GM18870 (cell line): ENCODE data around the gene PRR11.
"Not testable (repeated sequence)": the region's sequence is repeated elsewhere in the genome, so short reads cannot be mapped to it uniquely, and the experiment has no call there.

Experiments used
- ATAC-seq: cut with Tn5 transposase; IDR thresholded peaks from one replicate; pipeline ENCODE4 v1.9.1; 2021; ENCODE audit warnings: moderate library complexity; ENCODE audit not compliant: unreplicated experiment

The PRR11 gene

DNA sequence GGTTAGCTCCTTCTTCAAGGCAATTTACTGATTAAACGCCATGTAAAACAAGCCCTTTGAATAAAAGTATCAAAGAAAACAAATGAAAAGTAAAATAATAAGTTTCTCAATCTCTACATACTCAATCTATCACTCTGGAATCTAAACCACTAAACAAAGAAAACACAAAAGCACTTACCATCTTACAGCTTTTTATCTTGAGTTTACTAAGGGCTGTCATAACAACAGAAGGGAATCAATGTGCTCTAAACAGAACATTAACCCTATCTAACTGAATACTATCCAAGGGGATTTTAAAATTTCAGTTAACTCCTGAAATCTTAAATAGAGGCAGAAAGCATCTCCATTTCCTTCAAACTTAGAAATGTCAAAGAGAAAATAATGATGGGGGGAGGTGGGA is 4.0 kb upstream of the PRR11 start:
- ATAC-seq, result no peak

DNA sequence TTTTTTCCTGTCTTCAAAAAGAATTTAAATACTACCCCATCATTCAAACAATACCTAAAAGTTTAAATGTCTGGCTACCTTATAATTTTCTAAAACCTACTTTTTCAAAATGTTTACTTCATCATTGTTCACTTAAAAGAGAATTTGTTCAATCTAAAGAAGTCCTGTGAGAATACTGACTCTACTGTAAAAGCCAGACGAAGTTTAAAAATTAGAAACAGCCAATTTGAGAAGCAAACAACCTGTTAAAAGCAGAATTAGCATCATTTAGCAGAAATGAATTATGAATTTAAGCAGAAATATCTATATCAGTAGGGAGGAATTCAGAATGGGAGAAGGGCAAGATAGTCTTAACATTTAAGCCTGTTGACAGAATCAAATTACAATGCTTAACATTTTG is 2.6 kb upstream of the PRR11 start:
- no peak for ATAC-seq

DNA sequence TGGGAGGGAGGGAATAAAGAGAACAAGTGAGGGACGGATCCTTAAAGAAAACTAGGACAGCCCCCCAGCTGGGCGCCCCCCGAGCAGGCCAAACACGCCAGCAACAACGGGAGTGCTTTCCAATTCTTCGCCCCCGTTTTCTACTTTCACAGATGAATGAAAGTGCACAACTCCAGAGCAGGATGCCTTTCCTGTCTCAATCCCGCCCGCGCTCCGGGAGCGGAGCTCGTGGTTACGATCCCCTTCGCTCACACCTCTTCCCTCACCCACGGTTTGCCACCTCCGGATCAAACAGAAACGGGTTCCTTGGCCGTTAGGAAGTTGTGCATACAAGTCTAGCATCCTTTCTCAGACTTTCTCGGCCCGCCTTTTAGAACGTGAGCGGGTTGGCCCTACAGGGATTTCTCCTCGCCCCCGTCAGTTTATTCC is 1.2 kb upstream of the PRR11 start:
- ATAC-seq, result no peak

DNA sequence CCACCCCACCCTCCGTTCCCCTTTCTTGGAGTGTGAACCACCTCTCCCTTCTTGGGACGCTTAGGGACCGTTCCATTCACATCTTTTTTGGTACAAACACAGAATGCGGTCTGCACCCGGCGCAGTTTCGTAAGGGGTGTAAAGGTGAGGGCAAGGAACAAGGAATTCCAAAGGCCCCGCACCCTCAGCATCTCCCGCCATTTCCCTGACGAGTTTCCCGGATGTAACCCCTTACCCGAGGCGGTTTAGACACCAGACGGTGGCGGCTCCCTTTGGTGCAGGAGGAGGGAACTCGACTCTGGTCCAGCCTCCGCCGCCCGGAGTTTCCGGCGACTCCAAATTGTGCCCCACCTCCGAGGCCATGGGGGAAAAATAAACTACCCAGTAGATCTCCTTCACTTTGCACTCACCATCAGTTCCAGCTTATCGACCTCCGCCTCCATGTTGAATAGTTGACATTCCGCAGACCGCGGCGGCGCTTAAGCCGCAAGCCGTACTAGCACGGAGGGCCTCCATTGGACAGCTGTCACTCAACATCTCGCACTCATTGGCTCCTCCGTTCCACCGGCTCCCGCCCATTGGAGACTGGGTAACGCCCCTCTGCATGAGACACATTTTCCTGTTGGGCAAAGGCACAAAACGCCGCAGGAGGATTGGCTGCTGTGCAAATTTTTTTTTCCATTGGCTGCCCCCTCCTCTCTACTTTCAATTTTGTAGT is 666 bp upstream of the PRR11 start, which contains the start of gene SKA2:
Gene SKA2, minus strand, starts transcription at position 466 of the 718 bp plus-strand sequence. Its CDS starts 23 bp downstream, at position 443.
- peak; percentile 80 for ATAC-seq

DNA sequence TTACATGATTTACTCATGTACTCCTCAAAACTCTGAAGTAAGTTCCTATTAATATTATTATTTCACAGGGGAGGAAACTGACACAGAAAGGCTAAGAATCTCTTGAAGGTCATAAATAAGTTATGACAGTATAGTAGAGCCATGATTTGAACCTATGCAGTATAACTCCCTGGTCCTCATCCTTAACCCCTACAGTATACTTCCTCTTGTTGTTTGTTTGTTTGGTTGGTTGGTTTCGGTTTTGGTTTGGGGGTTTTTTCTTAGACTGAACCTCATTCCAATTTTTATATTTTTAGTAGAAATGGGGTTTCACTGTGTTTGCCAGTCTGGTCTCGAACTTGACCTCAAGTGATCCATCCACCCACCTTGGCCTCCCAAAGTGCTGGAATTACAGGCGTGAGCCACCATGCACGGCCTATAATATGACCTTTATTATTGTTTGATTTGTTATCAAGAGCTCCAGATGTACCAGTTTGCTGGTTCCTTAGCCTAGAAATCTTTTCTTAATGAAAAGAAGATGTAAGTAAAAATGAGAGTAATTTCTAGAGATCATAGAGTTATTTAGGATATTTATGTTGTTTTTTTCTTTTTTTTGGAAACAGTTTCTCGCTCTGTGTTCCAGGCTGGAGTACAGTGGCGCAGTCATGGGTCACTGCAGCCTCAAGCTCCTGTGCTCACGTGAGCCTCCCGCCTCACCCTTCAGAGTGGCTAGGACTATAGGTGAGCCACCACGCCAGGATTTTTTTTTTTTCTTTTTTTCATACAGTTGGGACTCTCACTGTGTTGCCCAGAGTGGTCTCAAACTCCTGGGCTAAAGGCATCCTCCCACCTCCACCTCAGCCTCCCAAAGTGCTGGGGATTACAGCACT is 4.8 kb downstream of the PRR11 start:
- ATAC-seq, result no peak

DNA sequence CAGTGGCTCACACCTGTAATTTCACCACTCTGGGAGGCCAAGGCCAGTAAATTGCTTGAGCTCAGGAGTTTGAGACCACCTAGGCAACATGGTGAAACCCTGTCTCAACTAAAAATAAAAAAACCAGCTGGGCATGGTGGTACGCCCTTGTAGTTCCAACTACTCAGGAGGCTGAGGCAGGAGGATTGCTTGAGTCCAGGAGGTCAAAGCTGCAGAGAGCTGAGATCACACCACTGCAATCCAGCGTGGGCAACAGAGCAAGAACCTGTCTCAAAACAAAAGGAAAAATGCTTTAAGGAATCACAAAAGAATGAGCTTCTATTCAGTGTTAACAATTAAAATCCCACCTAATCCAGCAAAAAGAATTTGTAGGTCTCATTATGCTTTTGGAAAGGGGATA is 5.9 kb downstream of the PRR11 start:
- ATAC-seq, result no peak

DNA sequence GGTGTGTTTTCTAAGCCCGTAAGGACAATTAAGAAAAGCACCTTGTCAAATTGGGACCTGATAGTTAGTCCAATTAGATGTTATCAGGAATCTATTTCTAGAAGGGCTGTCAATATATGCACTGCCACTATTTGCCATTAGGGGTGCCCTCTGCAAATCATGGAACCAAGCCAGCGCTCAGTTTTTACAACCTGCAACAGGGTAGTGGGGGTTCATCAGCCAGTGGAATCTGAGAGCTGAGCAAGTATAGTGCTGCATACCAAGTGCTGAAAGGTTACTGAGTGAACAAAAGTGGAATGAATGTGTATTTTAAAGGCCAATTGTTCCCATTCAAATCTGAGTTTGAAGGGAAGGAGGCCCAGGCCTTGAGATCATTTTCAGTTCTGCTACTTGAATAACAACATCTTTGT is 10.4 kb downstream of the PRR11 start:
- no peak for ATAC-seq

DNA sequence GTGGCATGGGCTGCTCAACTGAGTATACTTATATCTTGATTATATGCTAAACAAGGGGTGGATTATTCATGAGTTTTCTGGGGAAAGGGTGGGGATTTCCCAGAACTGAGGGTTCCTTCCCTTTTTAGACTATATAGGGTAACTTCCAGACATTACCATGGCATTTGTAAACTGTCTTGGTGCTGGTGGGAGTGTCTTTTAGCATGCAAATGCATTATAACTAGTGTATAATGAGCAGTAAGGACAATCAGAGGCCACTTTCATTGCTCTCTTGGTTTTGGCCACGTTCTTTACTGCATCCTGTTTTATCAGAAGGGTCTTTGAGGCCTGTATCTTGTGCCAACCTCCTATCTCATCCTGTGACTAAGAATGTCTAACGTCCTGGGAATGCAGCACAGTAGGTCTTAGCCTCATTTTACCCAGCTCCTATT is 12.0 kb downstream of the PRR11 start:
- ATAC-seq, result no peak

DNA sequence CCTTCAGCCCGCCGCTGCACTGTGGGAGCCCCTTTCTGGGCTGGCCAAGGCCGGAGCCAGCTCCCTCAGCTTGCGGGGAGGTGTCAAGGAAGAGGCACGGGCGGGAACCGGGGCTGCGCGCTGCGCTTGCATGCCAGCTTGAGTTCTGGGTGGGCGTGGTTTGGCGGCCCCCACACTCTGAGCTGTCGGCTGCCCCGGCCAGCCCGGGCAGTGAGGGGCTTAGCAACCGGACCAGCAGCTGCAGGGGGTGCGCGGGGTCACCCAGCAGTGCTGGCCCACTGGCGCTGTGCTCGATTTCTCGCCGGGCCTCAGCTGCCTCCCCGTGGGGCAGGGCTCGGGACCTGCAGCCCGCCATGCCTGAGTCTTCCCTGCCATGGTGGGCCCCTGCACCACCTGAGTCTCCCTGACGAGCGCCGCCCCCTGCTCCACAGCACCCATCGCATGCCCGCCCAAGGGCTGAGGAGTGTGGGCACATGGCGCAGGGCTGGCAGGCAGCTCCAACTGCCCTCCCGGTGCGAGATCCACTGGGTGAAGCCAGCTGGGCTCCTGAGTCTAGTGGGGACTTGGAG is 17.0 kb downstream of the PRR11 start:
- no peak for ATAC-seq

DNA sequence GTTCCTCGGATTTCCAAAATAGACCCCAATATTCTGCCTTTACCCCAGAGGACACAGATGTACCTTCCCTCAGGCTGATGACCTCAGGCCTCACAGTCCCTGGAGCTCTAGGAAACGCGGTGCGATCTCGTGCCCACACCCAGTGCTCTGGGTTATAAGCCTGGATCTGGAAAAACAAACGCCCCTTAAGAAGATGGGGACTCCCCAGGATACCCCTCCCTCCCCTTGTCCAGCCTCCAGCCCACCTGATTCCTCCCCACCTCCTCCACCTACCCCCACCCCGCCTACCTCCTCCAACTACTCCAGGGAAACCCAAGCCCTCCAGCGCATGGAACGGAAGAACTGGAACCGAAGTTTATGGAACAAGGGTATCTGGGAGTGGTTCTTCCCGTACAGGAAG is 19.1 kb downstream of the PRR11 start:
- ATAC-seq, result no peak

DNA sequence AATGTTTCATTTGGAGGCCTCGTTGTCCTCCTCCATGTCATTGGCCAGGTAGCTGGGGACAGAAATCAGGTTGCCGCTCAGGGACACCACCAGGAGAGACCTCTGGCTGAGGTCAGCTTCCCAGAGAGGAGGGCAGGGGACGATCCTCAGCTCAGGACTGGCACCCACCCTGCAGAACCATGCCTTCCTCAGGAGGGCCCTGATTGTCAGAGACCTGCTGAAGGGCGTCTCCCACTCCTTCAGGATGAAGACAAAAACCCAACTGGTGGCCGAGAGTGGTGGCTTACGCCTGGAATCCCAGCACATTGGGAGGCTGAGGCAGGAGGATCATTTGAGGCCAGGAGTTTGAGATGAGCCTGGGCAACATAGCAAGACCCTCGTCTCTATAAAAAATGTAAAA is 19.5 kb downstream of the PRR11 start:
- no peak for ATAC-seq

DNA sequence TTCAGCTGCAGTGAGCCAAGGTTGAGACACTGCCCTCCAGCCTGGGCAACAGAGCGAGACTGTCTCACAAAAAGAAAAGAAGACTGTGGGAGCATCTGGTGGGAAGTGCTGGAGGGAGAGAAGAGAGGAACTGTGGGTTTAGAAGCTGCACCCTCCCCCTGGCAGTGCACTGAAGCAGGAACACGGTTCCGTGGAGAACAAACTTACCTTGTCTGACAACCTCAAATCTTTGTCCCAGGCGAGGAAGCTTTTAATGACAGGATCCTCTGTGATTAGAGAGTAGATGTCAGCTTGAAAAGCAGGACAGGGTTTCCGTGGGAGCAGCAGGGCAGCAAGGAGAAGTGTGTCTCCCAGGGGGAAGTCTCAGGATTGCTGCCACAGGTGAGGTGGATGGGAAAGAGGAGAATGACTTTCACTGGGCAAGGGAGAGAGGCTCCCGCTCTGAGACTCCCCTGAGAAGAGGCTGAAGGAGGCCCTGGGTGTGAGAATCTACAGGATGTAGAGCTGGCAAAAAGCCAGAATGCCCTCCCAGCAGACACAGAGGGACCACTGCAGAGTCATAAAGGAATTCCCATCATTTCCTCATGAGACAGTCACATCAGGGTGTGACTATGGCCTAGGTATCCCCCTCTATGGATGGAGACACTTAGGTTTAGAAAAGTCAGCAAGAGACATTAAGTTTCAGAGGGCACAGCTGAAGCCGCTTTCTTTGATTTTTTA is 22.9 kb downstream of the PRR11 start:
- no peak for ATAC-seq

DNA sequence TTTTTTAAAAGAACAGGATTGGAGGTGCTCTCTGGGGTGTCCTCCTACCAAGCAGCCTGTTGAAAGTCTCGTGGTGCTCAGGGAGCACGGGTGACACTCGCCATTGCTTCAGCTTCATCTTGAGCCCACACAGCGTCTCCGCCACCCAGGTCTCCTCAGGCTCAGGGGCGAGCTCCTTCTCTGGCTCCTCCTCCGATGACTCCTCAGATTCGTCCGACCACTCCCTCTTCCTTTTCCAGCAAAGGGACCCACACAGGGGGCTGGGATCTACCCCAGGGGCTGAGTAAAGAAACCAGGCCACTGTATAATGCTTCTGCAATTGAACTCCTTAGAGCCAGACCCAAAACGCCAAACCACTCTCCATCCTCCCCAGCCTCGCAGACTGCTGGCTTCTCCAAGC is 24.1 kb downstream of the PRR11 start:
- ATAC-seq, result not testable (repeated sequence)

DNA sequence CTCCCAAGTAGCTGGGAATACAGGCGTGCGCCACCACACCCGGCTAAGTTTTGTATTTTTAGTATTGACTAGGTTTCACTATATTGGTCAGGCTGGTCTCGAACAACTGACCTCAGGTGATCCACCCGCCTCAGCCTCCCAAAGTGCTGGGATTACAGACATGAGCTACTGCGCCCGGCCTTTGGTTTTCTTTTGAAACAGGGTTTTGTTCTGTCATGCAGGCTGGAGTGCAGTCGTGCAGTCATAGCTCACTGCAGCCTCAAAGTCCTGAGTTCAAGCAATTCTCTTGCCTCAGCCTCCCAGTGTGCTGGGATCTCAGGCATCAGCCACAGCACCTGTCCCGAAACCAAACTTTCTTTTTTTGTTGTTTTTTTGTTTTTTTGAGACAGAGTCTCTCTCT is 25.1 kb downstream of the PRR11 start:
- no peak for ATAC-seq

DNA sequence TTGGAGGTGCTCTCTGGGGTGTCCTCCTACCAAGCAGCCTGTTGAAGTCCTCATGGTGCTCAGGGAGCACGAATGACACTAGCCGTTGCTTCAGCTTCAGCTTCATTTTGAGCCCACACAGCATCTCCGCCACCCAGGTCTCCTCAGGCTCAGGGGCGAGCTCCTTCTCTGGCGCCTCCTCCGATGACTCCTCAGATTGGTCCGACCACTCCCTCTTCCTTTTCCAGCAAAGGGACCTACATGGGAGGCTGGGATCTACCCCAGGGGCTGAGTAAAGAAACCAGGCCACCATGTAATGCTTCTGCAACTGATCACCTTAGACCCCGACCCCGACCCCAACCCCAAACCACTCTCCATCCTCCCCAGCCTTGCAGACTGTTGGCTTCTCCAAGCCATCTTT is 25.9 kb downstream of the PRR11 start:
- ATAC-seq, result no peak

DNA sequence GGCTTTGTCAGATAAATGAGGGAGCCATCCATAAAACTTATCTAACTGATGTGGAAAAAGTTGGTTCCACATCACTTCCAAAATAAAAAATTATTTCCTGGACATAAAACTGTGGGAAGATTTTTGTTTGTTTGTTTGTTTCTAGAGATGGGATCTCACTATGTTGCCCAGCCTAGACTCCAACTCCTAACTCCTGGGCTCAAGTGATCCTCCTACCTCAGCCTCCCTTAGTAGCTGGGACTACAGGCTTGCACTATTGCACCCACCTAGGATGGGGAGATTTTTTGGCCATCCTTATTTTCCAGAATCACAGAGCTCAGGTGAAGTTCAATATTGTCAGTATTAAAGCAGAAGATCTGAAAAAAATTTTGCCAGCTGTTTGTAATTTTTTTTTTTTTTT is 30.5 kb downstream of the PRR11 start:
- ATAC-seq, result no peak

DNA sequence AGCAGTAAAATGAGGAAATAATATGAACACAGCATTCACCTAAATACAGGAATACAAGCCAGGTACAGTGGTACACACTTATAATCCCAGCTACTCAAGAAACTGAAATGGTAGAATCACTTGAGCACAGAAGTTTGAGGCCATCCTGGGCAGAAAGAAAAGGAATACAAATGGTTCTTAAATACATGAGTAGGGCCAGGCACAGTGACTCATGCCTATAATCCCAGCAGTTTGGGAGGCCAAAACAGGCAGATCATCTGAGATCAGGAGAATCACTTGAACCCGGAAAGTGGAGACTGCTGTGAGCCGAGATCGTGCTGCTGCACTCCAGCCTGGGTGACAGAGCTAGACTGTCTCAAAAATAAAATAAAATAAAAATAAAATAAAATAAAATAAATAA is 31.3 kb downstream of the PRR11 start:
- ATAC-seq, result no peak

DNA sequence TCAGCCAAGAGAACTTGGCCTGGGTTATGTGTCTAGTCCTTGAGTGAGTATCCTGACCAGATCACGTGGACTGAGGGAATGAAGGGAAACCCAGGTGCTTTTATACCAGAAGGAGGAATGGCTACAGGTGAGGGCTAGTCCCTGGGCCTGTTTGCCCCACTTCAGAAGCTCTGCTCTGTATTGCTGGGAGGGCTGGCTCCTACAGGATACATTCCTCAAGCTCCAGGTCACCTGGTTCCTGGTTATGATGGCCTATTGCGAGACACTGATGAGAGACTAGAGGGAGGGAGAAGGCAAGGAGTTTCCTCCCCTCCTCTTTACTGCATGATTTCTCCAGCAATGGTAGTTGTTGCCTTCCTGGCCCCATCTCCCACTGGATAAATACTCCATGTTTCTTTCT is 35.3 kb downstream of the PRR11 start:
- no peak for ATAC-seq

DNA sequence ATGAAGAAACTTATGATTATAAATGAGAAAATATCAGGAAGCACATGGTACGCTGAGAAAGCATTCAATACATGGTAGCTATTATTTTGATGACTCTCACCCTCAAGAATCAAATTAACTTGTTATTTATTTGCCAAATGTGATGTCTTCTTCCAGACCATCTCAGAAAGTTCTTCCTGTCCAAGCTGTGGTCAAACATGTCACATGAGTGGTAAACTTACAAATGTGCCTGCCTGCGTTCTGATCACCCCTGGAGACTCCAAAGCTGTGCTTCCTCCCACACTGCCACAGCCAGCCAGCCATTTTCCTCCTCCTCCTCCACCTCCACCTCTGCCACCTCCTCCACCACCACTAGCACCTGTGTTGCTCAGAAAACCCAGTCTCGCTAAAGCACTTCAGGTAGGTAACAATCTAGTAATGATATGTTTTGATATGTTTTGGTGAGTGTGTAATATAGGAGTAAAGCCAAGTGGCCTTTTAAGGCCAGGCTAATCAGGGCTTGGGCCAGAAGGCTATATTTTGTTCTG is 37.9 kb downstream of the PRR11 start:
- no peak for ATAC-seq

DNA sequence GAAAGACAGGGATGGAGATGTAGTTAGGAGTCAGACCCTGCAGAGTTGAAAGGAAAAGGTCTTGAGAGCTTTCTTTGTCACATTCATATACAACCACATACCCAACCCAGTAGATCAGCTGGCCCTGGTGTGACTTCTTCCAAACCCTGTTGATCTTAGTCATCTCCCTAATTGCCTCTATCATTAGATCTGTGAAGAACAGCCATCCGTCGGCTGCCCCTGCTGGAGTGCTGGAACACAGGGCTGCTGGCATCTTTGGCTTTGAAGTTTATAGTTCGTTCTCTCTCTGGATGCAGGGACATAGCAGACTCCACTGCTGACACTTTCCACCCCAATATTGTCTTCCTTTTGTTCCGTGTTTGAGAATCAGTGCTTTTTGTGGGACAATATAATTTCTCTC is 43.9 kb downstream of the PRR11 start:
- ATAC-seq, result no peak

DNA sequence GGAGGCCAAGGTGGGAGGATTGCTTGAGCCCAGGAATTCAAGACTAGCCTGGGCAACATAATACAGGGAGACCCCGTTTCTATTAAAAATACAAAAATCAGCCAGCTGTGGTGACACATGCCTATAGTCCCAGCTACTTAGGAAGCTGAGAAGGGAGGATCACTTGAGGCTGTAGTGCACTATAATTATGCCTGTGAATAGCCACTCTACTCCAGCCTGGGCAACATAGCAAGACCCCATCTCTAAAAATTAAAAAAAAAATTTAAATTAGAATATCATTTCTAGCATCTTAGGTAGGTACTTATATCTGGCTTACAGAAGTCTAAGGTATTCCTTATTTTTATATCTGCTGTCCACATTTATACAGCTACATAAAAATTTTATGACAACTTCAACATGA is 46.8 kb downstream of the PRR11 start:
- ATAC-seq, result no peak
